Measurements from ENCODE around the gene TTLL3. TPM values are rescaled to one million over a fixed set of nuclear protein-coding genes. Genes with fewer than 3 reads are reported as not detected.

Gene TTLL3
- polyA plus RNA-seq, 1 donor from 2014 or later: 47.6 TPM

- Histone ChIP-seq H3K9me3 (ENCODE audit: low read length) (no peaks in the 10 kb centered on the region), H3K27ac (ENCODE audit: low read length) (no peak overlapping the region), H3K27me3 (ENCODE audit: insufficient read depth, low read depth, low read length) (no peaks in the 10 kb centered on the region), H3K36me3 (ENCODE audit: insufficient read depth, low read length) (no peaks in the 10 kb centered on the region), H3F3A (ENCODE audit: insufficient read depth, low read length, poor library complexity, severe bottlenecking) (no peaks in the 10 kb centered on the region), H3K4me2 (ENCODE audit: low read length) (no peak overlapping the region), H3K79me2 (replicated peaks; ENCODE audit: insufficient read depth, low read length) (no peaks in the 10 kb centered on the region), H3K9ac (ENCODE audit: low read length) (no peak overlapping the region), H4K20me1 (ENCODE audit: insufficient read depth) (no peaks in the 10 kb centered on the region), H3K4me3 (ENCODE audit: low read length) (no peak overlapping the region), H3K9me2 (ENCODE audit: insufficient read depth, low read length) (no peaks in the 10 kb centered on the region), H2AFZ (ENCODE audit: low read depth, low read length) (no peak overlapping the region)
- TF ChIP-seq EZH2 (IDR thresholded peaks at IDR 0.05; ENCODE audit: borderline replicate concordance, insufficient read depth, low read length, poor library complexity, severe bottlenecking) (no peak), CTCF (IDR thresholded peaks at IDR 0.05; ENCODE audit: poor library complexity, severe bottlenecking) (no peak), TAF1 (IDR thresholded peaks at IDR 0.05; ENCODE audit: low read depth) (no peak), EP300 (conservative IDR thresholded peaks at IDR 0.05; ENCODE audit: poor library complexity, severe bottlenecking) (no peak), RAD21 (conservative IDR thresholded peaks at IDR 0.05) (no peak), POLR2AphosphoS5 (IDR thresholded peaks at IDR 0.05) (no peak), MXI1 (conservative IDR thresholded peaks at IDR 0.05; ENCODE audit: poor library complexity, severe bottlenecking) (no peak), SMC3 (conservative IDR thresholded peaks at IDR 0.05; ENCODE audit: poor library complexity) (no peak)
- TF ChIP-seq, protein P1, sequence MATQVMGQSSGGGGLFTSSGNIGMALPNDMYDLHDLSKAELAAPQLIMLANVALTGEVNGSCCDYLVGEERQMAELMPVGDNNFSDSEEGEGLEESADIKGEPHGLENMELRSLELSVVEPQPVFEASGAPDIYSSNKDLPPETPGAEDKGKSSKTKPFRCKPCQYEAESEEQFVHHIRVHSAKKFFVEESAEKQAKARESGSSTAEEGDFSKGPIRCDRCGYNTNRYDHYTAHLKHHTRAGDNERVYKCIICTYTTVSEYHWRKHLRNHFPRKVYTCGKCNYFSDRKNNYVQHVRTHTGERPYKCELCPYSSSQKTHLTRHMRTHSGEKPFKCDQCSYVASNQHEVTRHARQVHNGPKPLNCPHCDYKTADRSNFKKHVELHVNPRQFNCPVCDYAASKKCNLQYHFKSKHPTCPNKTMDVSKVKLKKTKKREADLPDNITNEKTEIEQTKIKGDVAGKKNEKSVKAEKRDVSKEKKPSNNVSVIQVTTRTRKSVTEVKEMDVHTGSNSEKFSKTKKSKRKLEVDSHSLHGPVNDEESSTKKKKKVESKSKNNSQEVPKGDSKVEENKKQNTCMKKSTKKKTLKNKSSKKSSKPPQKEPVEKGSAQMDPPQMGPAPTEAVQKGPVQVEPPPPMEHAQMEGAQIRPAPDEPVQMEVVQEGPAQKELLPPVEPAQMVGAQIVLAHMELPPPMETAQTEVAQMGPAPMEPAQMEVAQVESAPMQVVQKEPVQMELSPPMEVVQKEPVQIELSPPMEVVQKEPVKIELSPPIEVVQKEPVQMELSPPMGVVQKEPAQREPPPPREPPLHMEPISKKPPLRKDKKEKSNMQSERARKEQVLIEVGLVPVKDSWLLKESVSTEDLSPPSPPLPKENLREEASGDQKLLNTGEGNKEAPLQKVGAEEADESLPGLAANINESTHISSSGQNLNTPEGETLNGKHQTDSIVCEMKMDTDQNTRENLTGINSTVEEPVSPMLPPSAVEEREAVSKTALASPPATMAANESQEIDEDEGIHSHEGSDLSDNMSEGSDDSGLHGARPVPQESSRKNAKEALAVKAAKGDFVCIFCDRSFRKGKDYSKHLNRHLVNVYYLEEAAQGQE (IDR thresholded peaks at IDR 0.05; ENCODE audit: borderline replicate concordance): no peak
Observed at GRCh38 chr3:9783954-9784353, 26.1 kb upstream of the TTLL3 start.

DNA sequence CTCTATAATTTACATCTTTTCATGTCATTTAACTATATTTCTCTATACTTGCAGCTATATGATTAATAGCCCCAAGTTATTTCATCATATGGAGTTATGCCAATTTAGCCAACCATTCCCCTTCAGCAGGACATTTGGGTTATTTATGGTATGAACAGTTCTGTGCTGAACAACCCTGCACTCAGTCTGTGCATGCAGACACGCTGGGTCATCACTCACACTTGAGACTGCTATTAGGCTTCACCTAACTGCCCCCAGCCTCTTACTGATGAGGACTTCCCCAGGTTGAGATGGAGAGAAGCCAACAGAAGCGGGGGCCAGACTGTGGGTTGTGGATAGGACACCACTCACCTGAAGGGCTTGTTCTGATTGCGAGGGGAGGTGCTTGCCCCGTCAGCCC, 25.1 kb upstream of the TTLL3 start:
- no peak overlapping the region for H3K4me2 ChIP-seq (ENCODE audit: low read length)
- H3K9me3 ChIP-seq (ENCODE audit: low read length): no peaks in the 10 kb centered on the region
- no peaks in the 10 kb centered on the region for H3K9me2 ChIP-seq (ENCODE audit: insufficient read depth, low read length)
- no peaks in the 10 kb centered on the region for H3K36me3 ChIP-seq (ENCODE audit: insufficient read depth, low read length)
- H3K27me3 ChIP-seq (ENCODE audit: insufficient read depth, low read depth, low read length): no peaks in the 10 kb centered on the region
- H3F3A ChIP-seq (ENCODE audit: insufficient read depth, low read length, poor library complexity, severe bottlenecking): no peaks in the 10 kb centered on the region
- H3K27ac ChIP-seq (ENCODE audit: low read length): no peak overlapping the region
- no peaks in the 10 kb centered on the region for H4K20me1 ChIP-seq (ENCODE audit: insufficient read depth)
- no peak for TF ChIP-seq TAF1 (IDR thresholded peaks at IDR 0.05; ENCODE audit: low read depth)
- TF ChIP-seq, protein P1 (IDR thresholded peaks at IDR 0.05; ENCODE audit: borderline replicate concordance): no peak
- no peak for TF ChIP-seq RAD21 (conservative IDR thresholded peaks at IDR 0.05)
- TF ChIP-seq CTCF (IDR thresholded peaks at IDR 0.05; ENCODE audit: poor library complexity, severe bottlenecking): no peak
- TF ChIP-seq MXI1 (conservative IDR thresholded peaks at IDR 0.05; ENCODE audit: poor library complexity, severe bottlenecking): no peak
- TF ChIP-seq EP300 (conservative IDR thresholded peaks at IDR 0.05; ENCODE audit: poor library complexity, severe bottlenecking): no peak
- TF ChIP-seq SMC3 (conservative IDR thresholded peaks at IDR 0.05; ENCODE audit: poor library complexity): no peak
- no peak for TF ChIP-seq POLR2AphosphoS5 (IDR thresholded peaks at IDR 0.05)
- TF ChIP-seq EZH2 (IDR thresholded peaks at IDR 0.05; ENCODE audit: borderline replicate concordance, insufficient read depth, low read length, poor library complexity, severe bottlenecking): no peak
- H2AFZ ChIP-seq (ENCODE audit: low read depth, low read length): no peak overlapping the region
- no peak overlapping the region for H3K4me3 ChIP-seq (ENCODE audit: low read length)
- H3K79me2 ChIP-seq (replicated peaks; ENCODE audit: insufficient read depth, low read length): no peaks in the 10 kb centered on the region
- H3K9ac ChIP-seq (ENCODE audit: low read length): no peak overlapping the region
